DND-41 (cell line): Measurements from ENCODE around the gene GRAMD4.

ENCODE experiments used
- ATAC-seq: fragments of 200-7000 bp; cut with Tn5 transposase; 3 replicates; pipeline ENCODE4 v1.9.1; 2021; ENCODE audit warnings: low read depth; ENCODE audit not compliant: insufficient read depth
- DNase-seq: peaks from one replicate; pipeline ENCODE4 v3.0.0-alpha.2; 2020
- H2AFZ ChIP-seq: 2 replicates; pipeline ENCODE4 v1.6.0; 2012; ENCODE audit warnings: low read depth, low read length
- H3K27ac ChIP-seq: 2 replicates; pipeline ENCODE4 v1.5.1; 2012; ENCODE audit warnings: low read length, inconsistent platforms
- H3K27me3 ChIP-seq: fragments of 200-600 bp; sonication (generic); 2 replicates; pipeline ENCODE4 v1.6.0; 2012; ENCODE audit warnings: low read length, mild to moderate bottlenecking, inconsistent platforms; ENCODE audit not compliant: insufficient read depth, poor library complexity
- H3K36me3 ChIP-seq: 2 replicates; pipeline ENCODE4 v1.5.1; 2012; ENCODE audit warnings: low read length, inconsistent platforms; ENCODE audit not compliant: insufficient read depth
- H3K4me1 ChIP-seq: 2 replicates; pipeline ENCODE4 v1.5.1; 2012; ENCODE audit warnings: mild to moderate bottlenecking, low read length; ENCODE audit not compliant: insufficient read depth
- H3K4me2 ChIP-seq: 2 replicates; pipeline ENCODE4 v1.6.0; 2012; ENCODE audit warnings: mild to moderate bottlenecking, moderate library complexity, low read length, inconsistent platforms; ENCODE audit not compliant: insufficient read depth
- H3K4me3 ChIP-seq, 2 experiments: fragments of 200-600 bp in 1 of 2; shearing (Covaris generic) in 1 of 2; 2 replicates each; pipeline ENCODE4 v1.5.1; 2012 to 2016; ENCODE audit warnings: inconsistent platforms in 2 of 2, low read length in 2 of 2, mild to moderate bottlenecking in 2 of 2, low read depth in 1 of 2, moderate library complexity in 1 of 2
- H3K79me2 ChIP-seq: 2 replicates; pipeline ENCODE4 v1.6.0; 2012; ENCODE audit warnings: low read length, inconsistent platforms; ENCODE audit not compliant: insufficient read depth
- H3K9ac ChIP-seq: 2 replicates; pipeline ENCODE4 v1.6.0; 2012; ENCODE audit warnings: low read depth, mild to moderate bottlenecking, inconsistent platforms, low read length, moderate library complexity
- H3K9me3 ChIP-seq: 2 replicates; pipeline ENCODE4 v1.5.1; 2012; ENCODE audit warnings: low read length, moderate library complexity, mild to moderate bottlenecking, inconsistent platforms; ENCODE audit not compliant: insufficient read depth, severe bottlenecking
- H4K20me1 ChIP-seq: 2 replicates; pipeline ENCODE4 v1.6.0; 2012; ENCODE audit warnings: low read length; ENCODE audit not compliant: insufficient read depth
- EZH2 ChIP-seq: IDR thresholded peaks from 3 replicates; pipeline ENCODE4 v1.6.1; 2012; ENCODE audit warnings: borderline replicate concordance, low read depth, mild to moderate bottlenecking, moderate library complexity, low read length, inconsistent platforms; ENCODE audit not compliant: severe bottlenecking
- TF ChIP-seq, protein P1 (sequence below): IDR thresholded peaks from 2 replicates; pipeline ENCODE4 v1.5.1; 2012; ENCODE audit warnings: borderline replicate concordance, low read length, moderate library complexity, mild to moderate bottlenecking; ENCODE audit not compliant: poor library complexity, severe bottlenecking; ENCODE audit errors: extremely low read depth

The GRAMD4 gene

DNA sequence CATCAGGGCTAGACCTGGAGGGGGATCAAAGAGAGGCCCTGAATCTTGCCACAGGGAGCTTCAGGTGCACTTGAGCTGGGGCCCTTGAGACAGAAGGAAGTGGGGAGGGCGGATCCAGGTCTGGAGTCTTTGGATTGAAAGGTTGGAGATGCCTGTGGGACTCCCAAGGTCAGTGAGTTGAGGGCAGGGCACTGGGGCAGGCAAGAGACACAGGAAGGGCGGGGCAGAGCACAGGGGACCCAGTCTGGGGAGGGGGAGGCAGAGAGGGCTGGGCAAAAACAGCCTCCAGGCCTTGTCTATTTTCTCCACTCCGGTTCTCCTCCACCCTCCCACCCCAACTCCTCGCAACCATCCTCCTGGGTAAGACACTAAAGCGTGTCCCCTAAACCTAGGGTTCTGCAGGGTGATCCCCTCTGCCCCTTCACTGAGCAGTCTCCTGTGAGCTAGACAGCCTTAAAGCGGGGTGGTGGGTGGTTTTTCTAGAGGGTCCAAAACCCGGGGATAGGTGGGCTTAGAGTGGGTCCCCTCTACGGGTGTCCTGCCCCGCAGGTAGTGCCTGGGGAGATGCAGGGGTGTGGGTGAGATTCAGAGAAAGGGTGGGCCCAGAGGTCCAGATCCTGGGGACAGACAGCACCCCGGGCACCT, 44.2 kb upstream of the GRAMD4 start:
- H3K27me3 ChIP-seq = no peaks in the 10 kb centered on the region
- TF ChIP-seq EZH2 = no peak
- TF ChIP-seq, protein P1, sequence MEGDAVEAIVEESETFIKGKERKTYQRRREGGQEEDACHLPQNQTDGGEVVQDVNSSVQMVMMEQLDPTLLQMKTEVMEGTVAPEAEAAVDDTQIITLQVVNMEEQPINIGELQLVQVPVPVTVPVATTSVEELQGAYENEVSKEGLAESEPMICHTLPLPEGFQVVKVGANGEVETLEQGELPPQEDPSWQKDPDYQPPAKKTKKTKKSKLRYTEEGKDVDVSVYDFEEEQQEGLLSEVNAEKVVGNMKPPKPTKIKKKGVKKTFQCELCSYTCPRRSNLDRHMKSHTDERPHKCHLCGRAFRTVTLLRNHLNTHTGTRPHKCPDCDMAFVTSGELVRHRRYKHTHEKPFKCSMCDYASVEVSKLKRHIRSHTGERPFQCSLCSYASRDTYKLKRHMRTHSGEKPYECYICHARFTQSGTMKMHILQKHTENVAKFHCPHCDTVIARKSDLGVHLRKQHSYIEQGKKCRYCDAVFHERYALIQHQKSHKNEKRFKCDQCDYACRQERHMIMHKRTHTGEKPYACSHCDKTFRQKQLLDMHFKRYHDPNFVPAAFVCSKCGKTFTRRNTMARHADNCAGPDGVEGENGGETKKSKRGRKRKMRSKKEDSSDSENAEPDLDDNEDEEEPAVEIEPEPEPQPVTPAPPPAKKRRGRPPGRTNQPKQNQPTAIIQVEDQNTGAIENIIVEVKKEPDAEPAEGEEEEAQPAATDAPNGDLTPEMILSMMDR = no peak
- H3K79me2 ChIP-seq = peaks cover 38% of the 10 kb centered on the region
- DNase-seq (no peak), ATAC-seq (peak; percentile 15; the same call in 1 of the 3 replicates)
- H4K20me1 ChIP-seq = peaks cover 29% of the 10 kb centered on the region
- peaks cover 6% of the 10 kb centered on the region for H3K9me3 ChIP-seq
- peaks cover 9% of the 10 kb centered on the region; the same call in 1 of the 2 replicates for H3K36me3 ChIP-seq
- H3K27ac ChIP-seq = peak overlapping the region; percentile 4
- H3K9ac ChIP-seq = peak overlapping the region; percentile 65
- H3K4me1 ChIP-seq = peaks cover 45% of the 10 kb centered on the region
- peak overlapping the region; percentile 71 for H3K4me2 ChIP-seq
- H3K4me3 ChIP-seq = peak overlapping the region in 1 of 2 experiments; percentile 58; a peak in 3 of 4 replicates
- peak overlapping the region; percentile 81 for H2AFZ ChIP-seq

DNA sequence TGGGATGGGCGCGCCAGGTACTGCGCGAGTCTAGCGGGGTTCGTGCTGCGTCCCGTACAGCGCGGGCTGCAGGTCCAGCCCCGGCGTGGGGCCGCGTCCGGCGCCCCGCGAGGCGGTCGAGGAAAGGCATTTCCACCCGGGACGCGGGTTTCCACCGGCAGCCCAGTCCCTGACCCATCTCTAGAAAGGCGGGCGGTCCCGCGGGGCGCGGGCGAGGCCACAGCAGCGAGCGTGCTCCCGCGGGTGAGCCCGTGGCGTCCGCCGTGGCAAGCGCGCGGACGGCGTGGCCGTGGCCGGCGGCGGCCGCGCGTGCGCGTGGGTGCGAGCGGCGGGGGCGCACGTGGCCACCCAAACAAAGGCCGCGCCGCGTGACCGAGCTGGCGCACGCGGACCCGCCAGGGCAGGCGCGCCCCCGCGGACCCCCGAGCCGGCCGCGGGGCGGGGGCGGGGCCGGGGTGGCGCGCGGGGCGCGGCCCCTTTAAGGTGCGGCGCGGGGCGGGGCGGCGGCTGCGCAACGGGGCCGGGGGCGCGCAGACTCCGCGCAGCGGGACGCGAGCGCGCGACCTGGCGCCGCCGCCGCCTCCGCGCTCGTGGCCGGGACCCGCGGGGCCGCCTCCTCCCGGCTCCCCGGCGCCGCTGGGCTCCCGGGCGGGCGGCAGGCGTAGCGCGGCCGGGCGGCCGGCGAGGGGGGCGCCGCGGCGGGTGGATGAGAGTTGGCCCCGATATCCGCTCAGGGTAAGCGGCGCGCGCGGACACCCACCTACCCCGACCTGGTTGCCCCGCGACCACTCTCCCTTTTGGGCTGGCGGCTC, 43.4 kb upstream of the GRAMD4 start:
- peak overlapping the region; percentile 77 for H3K4me2 ChIP-seq

GRCh38 chr22:46577368-46578249, 42.6 kb upstream of the GRAMD4 start:
- no peaks in the 10 kb centered on the region for H3K9me3 ChIP-seq
- H3K36me3 ChIP-seq = peaks cover 21% of the 10 kb centered on the region; the same call in 1 of the 2 replicates
- TF ChIP-seq, protein P1 = no peak
- no peak for TF ChIP-seq EZH2
- ATAC-seq (peak; percentile 29), DNase-seq (no peak)
- H2AFZ ChIP-seq = peak overlapping the region; percentile 7; the same call in 1 of the 2 replicates
- H3K9ac ChIP-seq = peak overlapping the region; percentile 95
- H3K4me2 ChIP-seq = peak overlapping the region; percentile 77
- peak overlapping the region; percentile 72 for H3K27ac ChIP-seq
- peaks cover 54% of the 10 kb centered on the region for H3K79me2 ChIP-seq
- peak overlapping the region; percentile 89 to 92 for H3K4me3 ChIP-seq
- no peaks in the 10 kb centered on the region for H3K27me3 ChIP-seq
- H3K4me1 ChIP-seq = peaks cover 57% of the 10 kb centered on the region
- peaks cover 45% of the 10 kb centered on the region for H4K20me1 ChIP-seq

More for the DNA sequence above, 43.4 kb upstream of the GRAMD4 start:
- no peak for TF ChIP-seq EZH2
- TF ChIP-seq, protein P1 = no peak
- Histone ChIP-seq H3K4me1 (peaks cover 52% of the 10 kb centered on the region), H3K9ac (peak overlapping the region; percentile 95), H3K27ac (peak overlapping the region; percentile 72), H4K20me1 (peaks cover 37% of the 10 kb centered on the region), H3K4me3 (peak overlapping the region in 1 of 2 experiments; percentile 92; a peak in 3 of 4 replicates), H3K79me2 (peaks cover 45% of the 10 kb centered on the region), H3K36me3 (peaks cover 16% of the 10 kb centered on the region; the same call in 1 of the 2 replicates), H2AFZ (peak overlapping the region; percentile 81), H3K9me3 (peaks cover 5% of the 10 kb centered on the region), H3K27me3 (no peaks in the 10 kb centered on the region)
- DNase-seq (peak; percentile 70), ATAC-seq (peak; percentile 30)
